ENCODE data around the gene UXS1.
"Not testable (repeated sequence)": the region's sequence is repeated elsewhere in the genome, so short reads cannot be mapped to it uniquely, and the experiment has no call there.

UXS1 gene

DNA sequence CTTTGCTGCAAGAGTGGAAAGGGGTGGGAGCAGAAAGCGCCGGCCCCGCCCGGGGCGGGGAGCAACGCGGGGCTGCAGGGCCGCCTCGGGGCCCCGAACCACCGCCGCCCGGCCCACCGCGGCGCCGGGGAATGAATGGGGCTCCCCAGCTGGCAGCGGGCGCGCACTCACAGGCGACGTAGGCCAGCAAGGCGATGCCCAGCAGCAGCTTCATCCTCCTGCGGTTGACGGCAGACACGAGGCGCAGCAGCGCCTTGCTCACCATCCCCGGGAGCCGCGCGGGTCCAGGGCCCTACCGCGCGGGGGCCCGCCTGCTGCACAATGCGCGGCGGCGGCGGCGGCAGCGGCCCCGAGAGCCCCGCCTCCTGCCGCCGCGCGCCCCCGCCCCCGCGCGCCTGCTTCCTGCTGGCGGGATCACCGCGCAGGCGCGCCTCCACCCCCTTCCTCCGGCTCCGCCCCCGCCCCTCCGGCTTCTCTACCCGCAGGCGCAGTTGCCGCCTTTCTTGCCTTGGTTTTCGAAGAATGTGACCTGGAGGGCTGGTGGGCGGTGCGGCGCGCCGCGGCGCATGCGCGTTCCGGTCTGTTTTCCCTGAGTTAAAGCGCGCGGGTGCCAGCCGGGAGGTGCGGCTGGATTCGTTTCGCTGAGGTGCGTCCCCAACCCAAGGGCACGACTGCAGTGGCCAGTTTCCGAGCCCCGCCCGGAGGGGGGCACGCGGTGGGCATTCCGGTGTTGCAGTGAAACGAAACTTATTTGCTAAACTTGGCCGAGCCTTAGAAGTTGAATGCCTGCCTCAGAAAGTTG lies at the start of gene UXS1:
UXS1 (minus strand) TSS at position 325 of the 802 bp plus-strand sequence; CDS start at position 265, 60 bp downstream.
- DNase-seq, result peak; percentile 99

DNA sequence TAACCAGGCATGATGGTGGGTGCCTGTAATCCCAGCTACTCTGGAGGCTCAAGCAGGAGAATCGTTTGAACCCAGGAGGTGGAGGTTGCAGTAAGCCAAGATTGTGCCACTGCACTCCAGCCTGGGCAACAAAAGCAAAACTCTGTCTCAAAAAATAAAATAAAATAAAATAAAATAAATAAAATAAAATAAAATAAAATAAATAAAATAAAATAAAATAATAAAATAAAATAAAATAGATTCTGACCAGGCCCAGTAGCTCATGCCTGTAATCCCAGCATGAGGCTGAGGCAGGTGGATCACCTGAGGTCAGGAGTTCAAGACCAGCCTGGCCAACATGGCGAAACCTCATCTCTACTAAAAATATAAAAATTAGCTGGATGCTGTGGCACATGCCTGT lies 45.4 kb upstream of the UXS1 start:
- DNase-seq, result not testable (repeated sequence)

DNA sequence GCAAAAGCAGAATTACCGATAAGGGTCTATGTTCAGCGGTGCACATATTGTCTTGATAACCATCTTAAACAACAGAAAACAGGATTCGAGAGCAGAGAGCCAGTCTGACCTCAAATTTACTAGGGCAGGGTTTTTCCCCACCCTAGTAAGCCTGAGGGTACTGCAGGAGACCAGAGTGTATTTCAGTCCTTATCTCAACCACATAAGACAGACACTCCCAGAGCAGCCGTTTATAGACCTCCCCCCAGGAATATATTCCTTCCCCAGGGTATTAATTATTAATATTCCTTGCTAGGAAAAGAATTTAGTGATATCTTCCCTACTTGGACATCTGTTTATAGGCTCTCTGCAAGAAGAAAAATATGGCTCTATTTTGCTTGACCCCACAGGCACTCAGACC lies 41.3 kb upstream of the UXS1 start:
- DNase-seq, result not testable (repeated sequence)

DNA sequence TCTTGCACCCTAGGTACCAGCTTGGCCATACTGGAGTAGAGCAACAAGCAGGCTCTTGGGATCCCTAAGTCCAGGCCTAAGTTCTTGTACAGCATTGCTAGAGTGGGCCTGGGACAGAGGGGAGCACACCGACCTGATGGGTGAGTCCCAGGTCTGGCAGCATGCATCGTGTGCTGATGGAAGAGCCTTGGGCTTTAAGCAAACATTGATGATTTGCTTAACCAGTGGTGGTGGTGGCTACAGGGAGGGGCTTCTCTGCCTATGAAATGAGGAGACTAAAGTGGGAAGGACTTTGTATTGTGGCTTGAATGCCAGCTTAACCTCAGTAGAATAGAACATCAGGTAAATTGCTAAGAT lies 39.2 kb upstream of the UXS1 start:
- DNase-seq, result no peak

DNA sequence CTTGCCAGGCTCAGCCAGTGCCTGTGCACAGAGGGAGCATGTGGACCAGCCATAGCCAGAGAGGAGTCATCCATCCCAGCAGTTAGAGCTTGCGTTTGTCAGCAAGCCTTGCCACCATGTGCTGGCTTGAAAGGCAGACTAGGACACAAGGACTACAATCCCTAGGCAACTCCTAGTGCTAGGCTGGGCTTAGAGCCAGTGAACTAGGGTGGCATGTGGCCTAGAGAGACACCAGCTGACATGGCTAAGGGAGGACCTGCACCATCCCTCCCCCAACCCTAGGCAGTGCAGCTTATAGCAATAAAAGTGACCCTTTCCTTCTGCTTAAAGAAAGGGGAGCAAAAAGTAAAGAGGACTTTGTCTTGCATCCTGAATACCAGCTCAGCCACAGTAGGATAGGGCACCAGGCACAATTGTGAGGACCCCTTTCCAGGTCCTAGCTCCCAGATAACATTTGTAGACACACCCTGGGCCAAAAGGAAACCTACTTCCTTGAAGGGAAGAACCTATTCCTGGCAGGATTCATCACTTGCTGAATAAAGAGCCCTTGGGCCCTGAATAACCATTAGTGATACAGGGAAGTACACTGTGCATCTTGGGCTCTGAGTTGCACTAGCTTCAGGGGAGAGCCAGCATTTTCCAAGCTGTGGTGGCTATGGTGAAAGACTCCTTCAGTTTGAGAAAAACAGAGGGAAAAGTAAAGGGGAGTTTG lies 38.7 kb upstream of the UXS1 start:
- no peak for DNase-seq

DNA sequence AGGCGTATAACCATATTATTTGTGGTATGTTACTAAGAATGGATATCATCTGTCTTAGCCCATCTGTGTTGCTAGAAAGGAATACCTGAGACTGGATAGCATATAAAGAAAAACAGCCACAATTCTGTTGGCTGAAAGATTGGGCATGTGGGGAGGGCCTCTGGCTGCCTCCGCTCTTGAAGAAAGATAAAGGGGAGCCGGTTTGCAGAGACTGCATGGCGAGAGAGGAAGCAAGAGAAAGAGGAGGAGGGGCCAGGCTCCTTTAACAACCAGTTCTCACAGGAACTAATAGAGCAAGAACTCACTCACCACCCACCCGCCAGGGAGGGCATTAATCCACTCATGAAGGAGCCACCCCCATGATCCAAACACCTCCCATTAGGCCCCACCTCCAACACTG lies 29.2 kb upstream of the UXS1 start:
- no peak for DNase-seq

DNA sequence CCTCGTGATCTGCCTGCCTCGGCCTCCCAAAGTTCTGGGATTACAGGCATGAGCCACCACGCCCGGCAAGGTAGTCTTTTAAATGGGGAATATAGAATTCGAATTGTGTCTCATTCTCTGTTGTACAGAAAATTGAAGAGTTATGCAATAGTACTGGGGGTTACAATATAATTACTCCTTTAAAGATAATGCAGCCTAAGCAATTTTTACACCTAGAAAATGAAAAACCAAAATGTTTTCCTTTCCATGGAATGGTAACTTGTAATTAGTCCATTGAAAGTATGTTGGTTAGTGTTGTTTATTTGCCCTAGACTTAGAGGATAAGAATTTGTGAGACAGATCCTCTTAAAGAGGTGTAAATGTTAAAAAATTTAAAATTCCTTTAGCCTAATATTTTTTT lies 28.0 kb upstream of the UXS1 start:
- DNase-seq, result not testable (repeated sequence)

DNA sequence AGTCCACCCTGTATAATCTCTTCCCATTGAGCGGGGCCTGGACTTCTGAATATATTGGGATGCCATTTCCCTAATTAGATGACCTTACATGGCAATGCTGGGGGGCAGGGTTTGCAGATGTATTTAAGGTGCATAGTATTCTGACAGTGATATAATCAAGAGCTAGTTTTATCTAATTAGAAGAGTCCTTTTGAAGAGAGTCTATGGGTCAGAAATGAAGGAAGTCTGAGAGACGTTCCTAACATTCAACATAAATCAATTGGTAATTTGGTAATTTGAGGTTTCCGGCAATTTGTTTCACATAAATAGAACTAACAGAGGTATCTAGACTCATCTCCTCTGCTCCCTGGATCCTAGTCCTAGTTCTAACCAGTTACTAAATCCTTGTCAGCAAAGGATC lies 25.7 kb upstream of the UXS1 start:
- no peak for DNase-seq

DNA sequence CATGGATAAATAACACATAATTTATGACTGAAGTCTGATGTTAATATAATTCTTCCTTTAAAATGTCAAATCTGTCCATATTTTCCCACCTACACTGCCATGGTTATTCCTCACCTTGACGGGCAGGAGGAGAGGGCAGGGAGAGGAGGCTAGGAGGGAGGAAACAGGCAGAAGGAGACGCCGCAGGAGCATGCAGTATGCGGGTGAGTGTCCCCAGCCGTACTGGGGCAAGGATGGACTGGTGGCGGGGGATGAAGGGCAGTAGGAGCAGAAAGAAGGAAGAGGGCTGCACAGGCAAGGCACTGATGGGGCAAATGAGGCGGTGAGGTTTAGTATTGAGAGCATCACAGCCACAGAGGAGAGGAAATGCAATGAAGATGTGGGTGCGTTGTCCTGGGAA lies 25.1 kb upstream of the UXS1 start:
- not testable (repeated sequence) for DNase-seq

DNA sequence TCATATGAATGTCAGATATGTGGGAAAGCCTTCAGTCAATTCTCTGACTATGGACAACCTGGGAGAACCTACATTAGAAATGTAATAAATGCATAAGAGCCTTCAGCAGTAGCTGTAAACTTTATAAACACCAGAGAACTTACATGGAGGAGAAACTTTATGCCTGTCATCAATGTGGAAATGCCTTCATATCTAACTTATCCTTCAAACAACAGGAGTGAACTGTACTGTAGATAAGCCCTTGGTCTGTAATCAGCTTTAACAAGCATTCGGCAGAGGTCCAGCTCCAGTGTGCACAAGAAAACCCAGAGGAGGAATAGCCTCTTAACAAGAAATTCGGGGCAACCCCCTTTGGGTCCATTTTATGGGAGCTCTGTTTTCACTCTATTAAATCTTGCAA lies 14.8 kb upstream of the UXS1 start:
- DNase-seq, result no peak

DNA sequence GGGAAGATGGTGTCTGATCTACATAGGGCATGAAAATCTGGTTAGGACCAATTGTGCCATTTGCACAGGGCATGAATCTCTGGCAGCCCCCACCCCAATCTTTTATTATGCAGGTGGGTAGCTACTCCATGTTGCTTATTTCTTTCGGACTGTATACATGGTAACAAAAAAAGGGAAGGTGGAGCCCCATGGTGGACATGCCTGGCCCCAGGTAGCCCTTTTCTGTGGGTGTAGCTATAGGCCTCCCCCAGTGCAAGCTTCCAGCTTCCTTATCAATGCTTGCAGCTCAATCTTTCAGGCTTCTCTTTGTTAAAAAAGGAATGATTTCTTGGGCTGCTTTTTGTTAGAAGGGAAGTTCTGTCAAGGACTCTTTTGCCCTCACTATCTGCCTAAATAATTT lies 14.3 kb upstream of the UXS1 start:
- no peak for DNase-seq

DNA sequence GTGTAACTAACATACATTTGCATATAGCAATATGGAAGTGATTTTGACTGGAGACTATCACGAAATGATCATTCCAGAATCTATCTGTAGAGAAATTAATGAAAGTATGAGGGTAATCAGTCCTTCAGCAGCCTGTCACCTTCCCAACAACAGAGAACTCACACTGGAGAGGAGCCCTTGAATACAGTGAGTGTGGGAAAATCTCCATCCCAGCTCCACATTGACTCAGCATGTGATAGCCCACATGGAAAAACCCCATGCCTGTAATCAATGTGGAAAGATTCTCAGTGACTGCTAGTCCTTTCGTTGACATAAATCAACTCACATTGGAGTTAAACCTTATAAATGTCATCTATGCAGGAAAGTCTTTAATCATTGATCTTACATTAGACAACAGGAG lies 13.1 kb upstream of the UXS1 start:
- no peak for DNase-seq

DNA sequence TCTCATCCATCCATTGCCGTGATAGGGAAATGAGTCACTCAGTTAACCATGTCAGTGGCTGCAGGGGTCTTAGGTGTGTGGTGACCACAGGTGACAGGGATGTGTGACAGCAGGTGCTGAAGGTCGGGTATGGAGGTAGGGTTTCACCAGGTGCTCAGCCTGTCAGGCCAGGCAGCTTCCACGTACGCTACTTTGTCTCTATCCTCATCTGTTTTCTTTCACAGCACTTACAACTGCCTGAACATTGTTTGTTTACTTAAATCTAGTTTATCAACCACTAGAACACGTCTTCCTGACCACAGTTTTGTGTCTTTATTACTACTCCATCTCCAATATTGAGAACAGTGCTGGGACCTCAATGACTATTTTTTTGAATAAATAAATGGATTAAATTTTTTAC lies 11.4 kb upstream of the UXS1 start:
- no peak for DNase-seq

DNA sequence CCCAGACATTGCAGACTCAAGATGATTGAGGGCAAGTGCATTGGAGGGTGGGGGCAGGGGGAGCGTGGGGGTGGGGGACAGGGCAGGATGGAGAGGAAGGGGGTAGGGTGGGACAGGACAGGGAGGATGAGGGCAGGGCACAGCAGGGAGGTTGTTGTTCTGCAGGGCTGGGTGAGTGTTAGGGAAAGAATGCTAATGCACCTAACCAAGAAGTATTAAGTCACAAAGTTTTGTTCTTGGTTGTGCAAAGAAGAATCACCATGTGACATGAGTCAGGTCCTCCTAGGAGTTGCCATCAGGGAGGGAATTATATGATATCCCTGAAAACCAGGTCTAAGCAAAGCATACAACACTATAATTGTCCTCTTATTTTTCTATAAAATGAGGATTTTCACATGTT lies 10.4 kb upstream of the UXS1 start:
- DNase-seq, result not testable (repeated sequence)

DNA sequence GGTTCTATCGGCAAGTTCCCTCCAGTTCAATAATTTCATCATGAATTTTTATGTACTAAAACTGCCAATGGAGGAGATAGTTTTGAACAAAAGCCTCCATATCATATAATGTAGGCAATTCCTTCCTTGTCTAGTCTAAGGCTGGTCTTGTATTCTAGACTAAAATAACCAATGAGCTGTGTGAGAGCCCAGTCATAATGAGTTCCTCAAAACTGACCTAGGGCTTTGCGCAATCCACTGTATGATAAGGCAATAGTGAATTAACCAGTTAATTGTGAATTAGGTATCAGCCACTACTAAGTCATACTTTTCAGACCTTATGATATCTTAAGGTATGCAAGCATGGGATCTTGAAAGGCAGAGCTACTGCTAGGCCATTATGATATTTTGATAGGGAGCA lies 7.6 kb upstream of the UXS1 start:
- no peak for DNase-seq

DNA sequence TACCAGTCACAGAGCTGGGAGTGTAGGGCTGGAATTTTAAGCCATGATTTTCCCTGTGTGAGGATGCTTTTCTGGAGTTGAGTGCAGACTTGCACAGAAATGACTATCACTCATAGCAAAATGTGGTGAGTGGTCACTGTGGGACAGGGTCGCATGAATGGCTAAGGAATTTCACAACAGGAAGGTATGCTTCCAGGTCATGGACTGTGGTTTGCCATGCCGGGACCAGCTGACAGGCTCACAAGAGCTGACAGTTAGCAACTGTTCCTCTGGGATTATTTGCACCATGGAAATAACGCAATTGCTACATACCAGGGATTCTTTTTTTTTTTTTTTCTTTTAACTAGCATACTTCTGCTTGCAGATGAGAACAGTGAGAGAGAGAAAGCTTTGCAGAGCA lies 3.8 kb upstream of the UXS1 start:
- no peak for DNase-seq

DNA sequence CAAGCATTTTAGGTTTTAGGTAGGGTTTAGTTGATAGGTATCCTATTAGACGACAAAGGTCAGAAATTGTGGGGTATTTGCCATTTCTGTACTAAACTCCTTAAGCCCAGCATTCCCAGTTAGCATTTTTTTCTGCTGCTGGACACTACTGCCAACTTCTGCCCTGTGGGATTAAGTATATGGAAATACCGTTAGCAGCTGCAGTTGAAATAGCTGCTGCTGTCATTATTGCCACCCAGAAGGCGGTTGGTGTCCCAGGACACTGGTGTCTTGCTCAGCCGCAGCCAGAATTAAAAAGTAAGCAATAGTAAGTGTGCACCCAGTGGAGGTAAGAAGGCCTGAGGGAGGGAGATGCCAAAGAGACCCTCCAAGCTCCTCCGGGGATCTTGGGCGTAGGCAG lies 1.9 kb upstream of the UXS1 start:
- DNase-seq, result no peak

DNA sequence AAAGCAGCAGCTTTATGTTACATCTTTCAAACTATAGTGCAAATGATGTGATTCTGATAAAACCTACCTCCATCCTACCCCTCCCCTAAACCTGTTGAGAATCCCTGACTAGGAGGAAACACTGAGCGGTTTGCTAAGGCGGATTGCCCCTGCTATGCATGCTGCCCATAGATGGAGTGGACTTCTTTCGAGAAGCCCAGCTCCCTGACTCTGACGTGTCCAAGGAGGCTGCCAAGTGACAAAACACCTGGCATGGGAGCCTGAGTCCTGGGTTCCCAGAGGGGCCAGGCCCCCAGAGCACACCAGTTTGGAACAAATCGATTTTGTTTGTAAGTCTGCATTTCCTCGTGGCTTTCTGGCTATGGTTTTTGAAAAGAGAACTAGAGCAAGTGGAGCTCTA lies 1.4 kb upstream of the UXS1 start:
- DNase-seq, result no peak

DNA sequence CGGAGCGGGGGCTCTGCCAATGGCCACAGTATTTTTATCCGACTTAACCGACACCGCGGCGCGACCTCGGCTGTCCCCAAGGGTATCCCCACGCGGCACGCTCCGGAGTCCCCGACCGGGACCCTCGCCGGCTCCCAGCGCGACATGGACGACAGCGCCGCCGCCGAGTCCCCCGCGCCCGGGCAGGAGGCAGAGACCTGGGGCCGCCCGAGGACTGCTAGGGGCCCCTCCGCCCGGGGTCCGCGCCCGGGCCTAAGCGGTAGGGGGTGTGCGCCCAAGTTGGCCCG lies 468 bp downstream of the UXS1 start:
- DNase-seq, result no peak

DNA sequence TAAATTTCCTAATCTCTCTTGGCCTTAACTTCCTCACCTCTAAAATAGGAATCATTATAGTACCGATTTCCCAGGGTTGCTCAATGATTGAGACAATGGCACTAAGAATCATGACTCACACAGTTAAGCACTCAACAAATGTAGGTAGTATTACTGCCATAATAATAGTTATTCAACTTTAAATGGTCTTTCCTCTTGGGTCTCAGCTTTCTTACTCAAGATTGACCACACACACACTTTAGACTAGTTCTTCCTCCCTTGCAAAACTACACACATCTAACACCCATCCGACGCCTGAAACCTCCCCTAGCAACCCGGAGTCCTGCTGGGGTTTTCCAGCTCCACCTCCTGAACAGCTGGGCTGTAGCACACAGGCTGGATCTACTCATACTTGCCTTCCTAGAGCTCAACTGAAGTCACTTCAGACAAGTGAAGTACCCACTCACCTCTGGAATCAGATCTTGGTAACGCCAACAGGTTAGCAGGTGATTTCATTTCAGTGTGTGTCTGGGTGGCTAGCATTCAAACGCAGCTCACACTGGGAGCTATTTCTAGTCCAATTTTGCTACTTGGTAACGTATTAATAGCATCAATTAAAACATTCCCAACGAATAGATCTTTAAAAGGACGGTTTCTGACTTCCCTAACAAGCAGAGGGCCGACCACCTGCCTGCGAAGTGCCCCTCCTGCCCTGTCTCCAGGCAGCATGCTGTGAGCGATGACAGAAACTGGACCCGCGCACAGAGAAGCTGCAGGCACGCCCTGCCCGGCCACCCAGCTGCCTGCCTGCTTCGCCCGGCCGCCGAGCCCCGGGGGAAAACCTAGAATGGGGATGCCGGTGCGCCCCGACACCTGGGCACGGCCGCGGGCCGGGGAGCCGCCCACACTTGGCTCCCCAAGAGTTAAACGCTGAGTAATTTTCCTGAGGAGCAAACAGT lies 1.1 kb downstream of the UXS1 start:
- peak; percentile 60 for DNase-seq

DNA sequence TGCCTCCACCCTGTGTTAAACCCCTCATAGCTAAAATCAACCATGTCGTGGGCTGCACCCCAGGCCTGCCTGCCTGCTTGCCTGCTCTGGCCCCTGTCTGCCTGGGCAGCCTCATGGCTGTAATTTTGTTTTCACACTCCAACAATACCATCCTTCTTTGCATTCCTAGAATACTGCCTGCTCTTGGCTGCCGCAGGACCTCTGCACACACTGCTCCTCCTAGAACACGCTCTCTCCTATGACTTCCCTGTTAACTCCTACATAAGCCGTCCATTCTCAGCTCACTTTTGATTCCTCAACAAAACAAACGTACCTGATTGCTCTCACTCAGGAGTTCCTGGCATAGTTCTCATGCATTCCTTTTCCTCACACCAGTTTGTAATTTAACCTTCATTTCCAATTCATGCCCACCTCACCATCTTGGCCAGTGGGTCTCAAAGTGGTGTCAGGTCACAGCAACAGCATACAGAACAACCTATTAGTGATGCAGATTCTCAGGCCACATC lies 2.5 kb downstream of the UXS1 start:
- no peak for DNase-seq

DNA sequence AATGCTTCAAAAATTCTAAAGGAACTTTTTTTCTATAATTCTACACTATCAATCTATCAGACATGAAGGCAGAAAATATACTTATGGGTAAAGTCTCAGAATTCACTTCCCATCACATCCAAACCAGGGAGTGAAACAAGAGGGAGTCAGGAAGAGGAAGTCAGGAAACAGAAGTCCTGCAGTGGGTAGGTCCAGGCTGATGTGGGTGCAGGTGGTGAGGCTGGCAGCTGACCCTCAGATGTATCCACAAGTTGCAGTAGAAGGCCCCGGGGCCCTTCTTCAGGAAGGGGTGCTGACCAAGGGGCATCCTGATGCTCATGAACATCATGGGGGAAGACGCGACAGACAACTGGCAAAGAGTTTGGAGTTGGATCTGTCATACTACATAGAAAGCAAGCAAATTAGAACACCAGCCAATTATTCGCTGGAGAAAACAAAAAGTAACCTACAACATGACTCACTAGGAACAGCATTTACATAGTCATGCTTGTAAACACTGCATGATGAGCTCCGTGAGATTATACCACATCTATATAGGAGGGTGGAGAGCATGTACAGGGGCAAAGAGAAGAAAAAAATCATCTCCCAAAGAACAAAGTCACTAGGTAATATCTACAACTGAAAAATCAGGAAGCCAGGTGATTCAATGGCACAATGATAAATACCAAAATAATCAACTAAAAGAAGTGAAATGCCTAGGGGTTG lies 4.2 kb downstream of the UXS1 start:
- no peak for DNase-seq

DNA sequence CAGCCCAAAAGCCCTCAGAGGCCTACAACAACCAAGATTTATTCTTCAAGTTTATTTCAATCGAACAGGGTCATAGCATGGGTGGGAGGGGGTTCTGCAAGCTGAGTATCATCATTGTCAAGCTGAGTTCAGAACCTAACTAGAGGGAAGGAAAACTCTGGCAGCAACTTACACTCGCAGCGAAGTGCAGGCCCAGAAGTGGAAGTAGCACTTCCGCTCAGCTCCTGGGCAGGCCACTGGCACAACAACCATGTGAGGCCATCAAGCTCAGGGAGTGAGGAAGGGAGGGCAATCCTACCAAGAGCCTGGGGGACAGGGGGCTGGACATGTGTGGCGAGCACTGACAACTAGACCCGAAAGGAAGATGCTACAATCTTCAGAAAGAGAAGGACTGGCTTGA lies 4.8 kb downstream of the UXS1 start:
- DNase-seq, result no peak
